ENCODE data around the gene RAD9B.
"Not testable (repeated sequence)": the region's sequence is repeated elsewhere in the genome, so short reads cannot be mapped to it uniquely, and the experiment has no call there.

DNA sequence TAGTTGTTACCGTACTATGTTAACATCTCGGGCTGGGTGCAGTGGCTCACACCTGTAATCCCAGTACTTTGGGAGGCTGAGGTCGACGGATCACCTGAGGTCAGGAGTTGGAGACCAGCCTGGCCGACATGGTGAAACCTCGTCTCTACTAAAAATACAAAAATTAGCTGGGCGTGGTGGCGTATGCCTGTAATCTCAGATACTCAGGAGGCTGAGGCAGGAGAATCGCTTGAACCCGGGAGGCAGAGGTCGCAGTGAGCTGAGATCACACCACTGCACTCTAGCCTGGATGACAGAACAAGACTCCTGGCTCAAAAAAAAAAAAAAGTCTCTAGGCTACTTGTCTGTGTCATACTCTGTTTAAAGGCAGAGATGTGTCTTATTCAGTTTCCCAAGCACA, 36.4 kb upstream of the RAD9B start:
- TF ChIP-seq SRF (IDR thresholded peaks at IDR 0.05; ENCODE audit: low read depth in 2 of 2, low read length in 2 of 2); ZBED1 (IDR thresholded peaks at IDR 0.05; ENCODE audit: borderline replicate concordance); SP1 (IDR thresholded peaks at IDR 0.05; ENCODE audit: low read depth, low read length); JUND (IDR thresholded peaks at IDR 0.05; ENCODE audit: low read depth, low read length); NFIC (IDR thresholded peaks at IDR 0.05; ENCODE audit: low read depth, low read length); CHD2 (IDR thresholded peaks at IDR 0.05; ENCODE audit: borderline replicate concordance, low read depth, low read length); FOXM1 (IDR thresholded peaks at IDR 0.05; ENCODE audit: low read depth, low read length); GATAD2B (conservative IDR thresholded peaks at IDR 0.05; ENCODE audit: low read depth); BACH1 (IDR thresholded peaks at IDR 0.05; ENCODE audit: borderline replicate concordance): not testable (repeated sequence)
- TF ChIP-seq, protein P1, sequence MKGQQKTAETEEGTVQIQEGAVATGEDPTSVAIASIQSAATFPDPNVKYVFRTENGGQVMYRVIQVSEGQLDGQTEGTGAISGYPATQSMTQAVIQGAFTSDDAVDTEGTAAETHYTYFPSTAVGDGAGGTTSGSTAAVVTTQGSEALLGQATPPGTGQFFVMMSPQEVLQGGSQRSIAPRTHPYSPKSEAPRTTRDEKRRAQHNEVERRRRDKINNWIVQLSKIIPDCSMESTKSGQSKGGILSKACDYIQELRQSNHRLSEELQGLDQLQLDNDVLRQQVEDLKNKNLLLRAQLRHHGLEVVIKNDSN (IDR thresholded peaks at IDR 0.05; ENCODE audit: borderline replicate concordance, extremely low read length, insufficient read depth, low read depth, low read length), result not testable (repeated sequence)
- TF ChIP-seq, protein P2, sequence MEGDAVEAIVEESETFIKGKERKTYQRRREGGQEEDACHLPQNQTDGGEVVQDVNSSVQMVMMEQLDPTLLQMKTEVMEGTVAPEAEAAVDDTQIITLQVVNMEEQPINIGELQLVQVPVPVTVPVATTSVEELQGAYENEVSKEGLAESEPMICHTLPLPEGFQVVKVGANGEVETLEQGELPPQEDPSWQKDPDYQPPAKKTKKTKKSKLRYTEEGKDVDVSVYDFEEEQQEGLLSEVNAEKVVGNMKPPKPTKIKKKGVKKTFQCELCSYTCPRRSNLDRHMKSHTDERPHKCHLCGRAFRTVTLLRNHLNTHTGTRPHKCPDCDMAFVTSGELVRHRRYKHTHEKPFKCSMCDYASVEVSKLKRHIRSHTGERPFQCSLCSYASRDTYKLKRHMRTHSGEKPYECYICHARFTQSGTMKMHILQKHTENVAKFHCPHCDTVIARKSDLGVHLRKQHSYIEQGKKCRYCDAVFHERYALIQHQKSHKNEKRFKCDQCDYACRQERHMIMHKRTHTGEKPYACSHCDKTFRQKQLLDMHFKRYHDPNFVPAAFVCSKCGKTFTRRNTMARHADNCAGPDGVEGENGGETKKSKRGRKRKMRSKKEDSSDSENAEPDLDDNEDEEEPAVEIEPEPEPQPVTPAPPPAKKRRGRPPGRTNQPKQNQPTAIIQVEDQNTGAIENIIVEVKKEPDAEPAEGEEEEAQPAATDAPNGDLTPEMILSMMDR (IDR thresholded peaks at IDR 0.05 in 2 of 3, conservative IDR thresholded peaks at IDR 0.05 in 1 of 3; ENCODE audit: control insufficient read depth in 2 of 3, extremely low read depth in 1 of 3, insufficient read depth in 1 of 3, low read depth in 3 of 3, low read length in 3 of 3), result not testable (repeated sequence)
